ENCODE results near the gene SLC39A10.

Gene SLC39A10

DNA sequence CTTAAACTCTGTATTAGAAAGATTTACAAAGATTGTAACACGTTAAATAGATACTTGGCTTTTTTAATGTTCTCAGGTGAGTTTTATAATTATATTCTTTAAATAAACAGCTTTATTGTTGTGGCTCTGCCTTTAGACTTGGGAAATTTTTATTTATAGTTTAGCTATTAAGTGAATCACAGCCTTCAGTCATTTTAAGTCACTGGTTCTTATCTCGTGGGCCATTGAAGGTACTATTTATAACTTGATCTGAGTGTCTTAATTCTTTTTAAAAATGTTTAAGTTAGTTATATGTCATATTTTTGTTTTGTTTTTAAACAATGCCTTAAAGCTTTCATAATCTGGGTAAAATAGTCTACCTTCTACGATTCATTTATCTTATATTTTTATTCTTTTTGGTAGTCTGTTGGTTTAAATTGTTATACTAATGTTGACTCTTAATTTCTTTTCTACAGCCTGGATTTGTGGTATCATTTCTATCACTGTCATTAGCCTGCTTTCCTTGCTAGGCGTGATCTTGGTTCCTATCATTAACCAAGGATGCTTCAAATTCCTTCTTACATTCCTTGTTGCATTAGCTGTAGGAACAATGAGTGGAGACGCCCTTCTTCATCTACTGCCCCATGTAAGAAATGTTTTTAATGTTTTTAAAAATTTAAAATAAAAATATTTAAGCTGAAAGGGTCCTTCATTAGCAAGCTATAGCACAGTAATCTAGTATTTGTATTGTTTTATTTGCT lies 49.3 kb downstream of the SLC39A10 start:
- no peak overlapping the region for H3K4me3 ChIP-seq

DNA sequence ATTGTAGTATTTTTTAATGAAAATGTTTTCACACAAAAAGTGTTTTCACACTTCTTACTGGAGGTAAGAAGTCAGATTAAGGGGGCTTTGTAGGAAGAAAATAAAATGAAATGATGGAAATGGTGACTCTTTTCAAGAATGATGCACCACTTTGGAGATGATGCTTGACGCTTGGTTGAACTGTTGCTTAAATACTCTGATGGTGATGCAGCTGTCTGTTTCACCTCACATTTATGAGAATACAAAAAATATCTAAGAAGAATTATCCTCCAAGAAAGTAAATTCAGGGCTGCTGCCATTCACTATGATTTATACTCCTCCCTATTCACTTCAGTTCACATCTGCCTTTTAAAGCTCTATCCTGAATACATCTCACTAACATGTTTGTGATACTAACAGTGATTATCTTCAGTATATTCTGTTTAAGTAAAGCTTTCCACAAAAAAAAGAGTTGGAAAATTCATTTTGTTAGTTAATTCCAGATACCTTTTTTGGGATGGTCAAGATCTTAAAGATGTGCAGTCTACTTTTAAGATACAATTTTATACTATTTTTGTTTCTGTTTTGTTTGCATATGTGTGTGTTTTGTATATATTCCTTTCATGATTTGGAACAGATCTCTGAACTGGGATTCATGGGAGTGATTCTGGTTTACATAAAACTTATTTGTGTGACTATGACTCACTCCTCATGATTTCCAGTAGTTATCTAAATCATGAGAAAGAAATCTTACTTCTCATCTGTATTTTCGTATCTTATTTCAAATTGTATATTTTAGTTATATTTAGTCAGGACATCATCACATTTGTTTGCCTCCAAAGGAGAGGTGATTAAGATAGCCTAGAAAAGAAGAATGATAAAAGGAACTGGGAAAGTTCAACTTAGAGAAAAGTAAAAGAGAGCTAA lies 53.1 kb downstream of the SLC39A10 start:
- H3K4me3 ChIP-seq = no peak overlapping the region
- no peak overlapping the region for H3K27ac ChIP-seq

More for the DNA sequence above, 49.3 kb downstream of the SLC39A10 start:
- H3K27ac ChIP-seq = no peak overlapping the region

DNA sequence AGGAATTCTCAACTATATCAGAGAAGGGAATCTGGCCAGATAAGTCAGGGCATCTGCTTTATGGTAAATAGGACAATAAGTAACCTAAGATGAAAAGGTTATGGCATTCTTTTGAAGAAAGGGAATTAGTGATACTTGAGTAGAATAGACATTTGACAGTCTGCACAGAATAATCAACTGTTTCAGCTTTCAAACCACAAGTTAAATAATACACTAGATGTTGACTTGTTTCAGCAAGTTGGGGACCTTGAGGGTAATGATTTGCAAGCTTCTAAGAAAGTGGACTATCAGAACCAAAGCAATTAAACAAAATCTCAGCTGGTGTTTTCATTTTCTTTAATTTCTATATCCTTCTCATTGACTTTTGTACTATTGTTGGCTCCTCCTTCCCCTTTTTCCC lies 54.5 kb downstream of the SLC39A10 start:
- Histone ChIP-seq H3K4me3 (no peak overlapping the region), H3K27ac (no peak overlapping the region)

DNA sequence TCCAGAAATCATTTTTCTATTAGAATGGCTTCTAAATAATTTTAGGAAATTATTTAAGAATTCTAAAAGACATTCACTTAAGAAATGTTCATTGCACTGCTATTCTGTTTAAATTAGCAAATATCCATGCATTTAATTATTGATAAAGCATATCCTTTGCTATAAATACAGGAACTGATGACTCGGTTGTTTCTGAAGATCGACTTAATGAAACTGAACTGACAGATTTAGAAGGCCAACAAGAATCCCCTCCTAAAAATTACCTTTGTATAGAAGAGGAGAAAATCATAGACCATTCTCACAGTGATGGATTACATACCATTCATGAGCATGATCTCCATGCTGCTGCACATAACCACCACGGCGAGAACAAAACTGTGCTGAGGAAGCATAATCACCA lies 59.4 kb downstream of the SLC39A10 start:
- Histone ChIP-seq H3K27ac (no peak overlapping the region), H3K4me3 (no peak overlapping the region)

DNA sequence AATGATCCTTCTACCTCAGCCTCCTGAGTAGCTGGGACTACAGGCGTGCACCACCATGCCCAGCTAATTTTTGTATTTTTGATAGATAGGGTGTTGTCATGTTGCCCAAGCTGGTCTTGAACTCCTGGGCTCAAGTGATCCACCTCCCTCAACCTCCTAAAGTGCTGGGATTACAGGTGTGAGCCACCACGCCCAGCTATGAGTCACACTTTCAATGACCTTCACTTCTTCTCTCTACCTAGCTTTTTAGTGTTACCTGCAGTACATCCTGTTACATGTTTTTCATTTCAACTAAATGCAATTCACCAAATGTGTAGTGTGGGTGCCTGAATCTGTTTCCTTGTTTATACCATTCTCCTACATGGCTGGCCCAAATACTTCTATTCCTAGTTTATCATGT lies 64.0 kb downstream of the SLC39A10 start:
- no peak overlapping the region for H3K4me3 ChIP-seq
- no peak overlapping the region for H3K27ac ChIP-seq

DNA sequence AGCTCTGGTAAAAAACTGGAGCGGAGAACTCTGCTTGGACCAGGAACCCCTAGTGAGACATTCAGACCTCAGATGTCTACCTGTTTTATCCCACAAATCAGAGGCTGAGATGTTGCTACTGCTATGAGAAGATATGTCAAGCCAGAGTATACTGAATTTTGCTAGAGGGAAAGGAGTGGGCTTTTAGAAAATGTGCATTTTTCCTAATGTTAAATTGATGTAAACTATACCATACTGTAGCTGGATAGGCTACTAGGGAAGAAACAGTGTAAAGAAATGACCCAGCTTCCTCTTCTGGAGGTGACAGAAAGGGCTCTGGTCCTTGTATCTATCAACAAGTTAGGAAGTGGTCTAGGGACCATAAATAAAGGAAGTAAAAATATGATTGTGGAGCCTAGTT lies 65.0 kb downstream of the SLC39A10 start:
- H3K4me3 ChIP-seq = no peak overlapping the region
- no peak overlapping the region for H3K27ac ChIP-seq

DNA sequence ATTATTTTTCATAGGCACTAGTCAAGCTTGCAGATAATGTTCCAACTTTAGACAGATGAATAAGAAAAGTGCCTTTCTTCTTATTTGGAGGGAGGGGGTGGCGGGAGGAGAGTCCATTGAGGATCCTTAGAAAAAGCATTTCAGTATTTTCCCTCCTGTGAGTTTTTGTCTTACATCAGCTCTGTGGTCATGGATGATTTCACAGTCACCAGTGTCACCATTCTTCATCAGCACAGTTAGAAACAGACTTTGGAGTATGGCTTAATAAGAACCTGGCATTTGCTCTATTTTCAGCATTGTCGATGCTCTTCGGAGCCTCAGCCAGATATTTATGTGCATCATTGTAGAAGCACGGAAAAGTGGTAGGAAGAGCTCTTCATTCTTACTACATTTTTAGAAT lies 70.1 kb downstream of the SLC39A10 start:
- Histone ChIP-seq H3K27ac (no peak overlapping the region), H3K4me3 (no peak overlapping the region)

DNA sequence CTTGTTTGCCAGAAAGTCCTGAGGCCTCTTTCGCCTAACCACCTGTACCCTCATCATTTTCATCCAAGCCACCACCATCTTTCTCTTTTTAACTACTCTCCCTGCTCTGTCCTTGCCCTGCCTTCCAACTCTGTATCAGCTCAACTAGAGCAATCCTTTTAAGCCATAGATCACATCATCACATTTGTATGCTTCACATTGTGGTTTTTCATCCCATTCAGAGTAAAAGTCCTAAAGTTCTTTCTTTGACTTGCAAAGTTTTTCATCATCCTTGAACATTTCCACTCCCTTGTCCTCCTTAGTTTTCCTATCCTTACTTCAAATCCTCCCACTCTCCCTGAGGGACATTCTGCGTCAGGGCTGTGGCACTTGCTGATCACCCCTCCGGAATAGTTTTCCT lies 73.9 kb downstream of the SLC39A10 start:
- H3K4me3 ChIP-seq = no peak overlapping the region
- H3K27ac ChIP-seq = no peak overlapping the region

DNA sequence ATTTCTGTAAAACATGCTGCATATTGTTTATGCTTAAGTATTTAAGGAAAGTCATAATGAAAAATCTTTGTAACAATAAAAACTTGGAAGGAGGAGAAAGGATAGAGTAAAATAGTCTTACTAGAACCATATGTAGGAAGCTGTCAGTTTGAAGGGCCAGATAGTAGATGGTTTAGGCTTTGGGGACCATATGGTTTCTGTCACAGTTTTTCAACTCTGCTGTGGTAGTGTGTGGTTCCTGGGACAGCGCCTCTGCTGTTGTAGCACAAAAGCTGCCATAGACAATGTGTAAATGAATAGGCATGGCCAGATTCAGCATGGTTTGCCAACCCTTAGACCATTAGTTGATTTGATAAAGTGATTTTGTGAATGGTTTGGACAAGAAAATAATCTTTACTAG lies 75.5 kb downstream of the SLC39A10 start:
- H3K27ac ChIP-seq = no peak overlapping the region
- H3K4me3 ChIP-seq = no peak overlapping the region

DNA sequence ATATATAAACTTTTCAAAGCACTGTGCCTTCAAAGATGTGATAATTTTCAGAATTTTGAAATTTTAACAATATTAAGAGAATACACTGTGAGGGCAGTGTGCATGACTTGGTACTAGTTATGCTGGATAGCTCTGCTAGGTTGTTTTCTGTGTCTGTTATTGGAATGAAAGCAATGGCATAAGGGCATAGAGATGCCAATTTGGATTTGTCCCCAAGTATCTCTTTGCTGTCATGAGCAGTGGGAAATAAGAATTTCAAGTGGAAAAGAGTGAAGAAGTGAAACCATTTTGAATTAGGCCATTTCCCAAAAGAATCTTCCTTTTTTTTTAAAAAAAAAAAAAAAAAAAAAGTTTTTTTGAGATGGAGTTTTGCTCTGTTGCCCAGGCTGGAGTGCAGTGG lies 76.8 kb downstream of the SLC39A10 start:
- H3K27ac ChIP-seq = no peak overlapping the region
- H3K4me3 ChIP-seq = no peak overlapping the region

DNA sequence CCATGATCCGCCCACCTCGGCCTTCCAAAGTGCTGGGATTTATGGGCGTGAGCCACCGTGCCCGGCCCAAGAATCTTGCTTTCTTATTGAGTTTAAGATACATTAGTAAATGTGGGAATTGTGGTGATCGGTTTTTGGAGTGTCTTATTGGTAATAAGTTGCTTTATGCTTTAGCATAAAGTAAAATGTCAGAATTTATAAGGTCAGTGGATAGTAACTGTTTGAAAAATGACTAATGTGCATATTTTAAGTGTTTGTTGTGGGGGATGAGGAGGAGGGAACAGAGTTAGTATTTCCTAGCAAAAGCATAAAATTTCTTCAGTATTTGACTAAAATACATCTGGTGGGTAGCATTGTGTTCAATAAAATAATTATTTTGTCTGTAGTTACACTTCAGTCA lies 77.4 kb downstream of the SLC39A10 start:
- no peak overlapping the region for H3K4me3 ChIP-seq
- no peak overlapping the region for H3K27ac ChIP-seq

DNA sequence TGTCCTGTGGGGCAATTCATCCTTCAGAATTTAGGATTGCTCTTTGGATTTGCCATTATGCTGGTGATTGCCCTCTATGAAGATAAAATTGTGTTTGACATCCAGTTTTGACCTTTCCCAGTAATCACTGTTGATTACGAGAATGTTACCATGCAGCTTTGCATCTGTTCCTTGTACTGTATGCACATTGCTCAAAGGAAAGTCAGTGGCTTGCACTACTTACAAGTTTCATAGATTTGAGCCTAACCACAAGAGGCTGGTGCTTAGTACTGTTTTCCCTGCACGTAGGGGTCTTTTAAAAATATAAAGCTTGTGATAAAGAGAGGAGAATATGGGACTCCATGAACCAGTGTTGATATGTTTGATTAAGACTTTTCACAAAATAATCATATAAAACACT lies 77.9 kb downstream of the SLC39A10 start:
- H3K4me3 ChIP-seq = no peak overlapping the region
- no peak overlapping the region for H3K27ac ChIP-seq

DNA sequence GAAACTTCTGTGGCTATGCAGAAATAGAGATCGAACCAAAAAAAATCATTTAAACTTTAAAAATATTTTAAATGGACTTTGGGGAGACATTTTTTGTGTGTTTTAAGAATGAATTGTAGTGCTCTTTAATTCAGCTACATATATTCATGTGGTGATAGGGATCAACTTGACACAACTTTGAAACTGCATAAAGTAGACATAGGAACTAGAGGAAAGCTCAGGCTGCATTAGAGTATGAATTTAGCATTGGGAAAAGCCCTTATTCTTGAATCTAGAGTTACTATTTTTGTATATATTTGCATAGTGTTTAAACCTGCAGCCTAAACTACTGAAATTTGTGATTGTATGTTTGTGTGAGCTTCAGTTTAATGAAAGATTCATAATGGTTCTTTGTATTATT lies 78.3 kb downstream of the SLC39A10 start:
- Histone ChIP-seq H3K27ac (no peak overlapping the region), H3K4me3 (no peak overlapping the region)

DNA sequence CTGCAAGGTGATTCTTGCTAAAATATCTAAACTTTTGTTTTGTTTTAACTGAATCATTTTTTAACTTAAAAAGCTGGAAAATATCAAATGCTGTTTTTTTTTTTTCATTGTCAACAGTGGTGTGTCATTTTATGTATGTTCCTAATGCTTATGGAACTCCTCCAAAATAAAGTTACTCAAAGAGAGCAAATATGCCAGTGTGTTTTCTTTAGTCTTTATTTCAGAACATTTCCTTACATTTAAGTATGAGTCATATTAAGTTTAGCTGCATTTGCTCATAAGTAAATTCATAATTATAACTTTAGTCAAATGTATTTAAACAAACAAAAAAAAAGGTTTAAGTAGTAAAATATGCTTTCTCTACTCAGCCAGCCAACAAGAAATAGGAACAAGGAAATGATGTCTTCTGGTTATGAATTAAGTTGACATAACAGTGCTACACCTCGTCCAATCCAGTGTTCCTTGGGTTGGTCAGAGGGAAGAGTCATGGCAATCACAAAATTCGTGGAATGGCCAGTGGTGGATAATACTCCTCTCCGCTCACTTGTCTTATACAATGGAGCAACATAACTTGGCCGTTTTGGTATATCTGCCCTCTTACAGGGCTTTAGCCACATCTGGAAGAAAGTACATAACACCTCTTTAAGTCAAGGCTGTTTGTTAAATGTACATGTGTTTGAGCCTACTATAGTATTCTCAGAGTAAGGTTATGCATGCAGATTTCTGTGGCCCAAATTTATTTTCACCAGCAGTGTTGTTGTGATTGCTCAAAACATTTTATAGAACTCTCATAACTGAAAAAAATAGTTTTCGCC lies 80.7 kb downstream of the SLC39A10 start:
- no peak overlapping the region for H3K4me3 ChIP-seq
- H3K27ac ChIP-seq = no peak overlapping the region

DNA sequence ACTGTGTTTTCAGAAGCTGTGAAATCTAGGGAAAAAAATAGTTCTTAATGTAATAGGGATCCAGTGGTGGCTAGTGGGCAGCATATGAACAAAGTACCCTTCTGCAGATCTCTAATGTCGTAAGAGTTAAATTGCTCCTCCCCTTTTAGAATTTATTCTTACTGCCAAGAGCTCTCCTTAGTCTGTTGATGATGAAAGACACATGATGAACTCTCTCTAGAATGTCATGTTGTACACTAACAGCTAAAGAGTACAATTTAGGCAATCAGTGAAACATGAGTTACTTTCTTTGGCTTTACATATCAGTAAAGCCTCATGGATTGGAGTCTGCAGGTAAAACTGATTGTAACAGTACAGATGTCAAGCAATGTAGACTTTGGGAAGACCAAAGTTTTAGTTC lies 84.2 kb downstream of the SLC39A10 start:
- no peak overlapping the region for H3K4me3 ChIP-seq

DNA sequence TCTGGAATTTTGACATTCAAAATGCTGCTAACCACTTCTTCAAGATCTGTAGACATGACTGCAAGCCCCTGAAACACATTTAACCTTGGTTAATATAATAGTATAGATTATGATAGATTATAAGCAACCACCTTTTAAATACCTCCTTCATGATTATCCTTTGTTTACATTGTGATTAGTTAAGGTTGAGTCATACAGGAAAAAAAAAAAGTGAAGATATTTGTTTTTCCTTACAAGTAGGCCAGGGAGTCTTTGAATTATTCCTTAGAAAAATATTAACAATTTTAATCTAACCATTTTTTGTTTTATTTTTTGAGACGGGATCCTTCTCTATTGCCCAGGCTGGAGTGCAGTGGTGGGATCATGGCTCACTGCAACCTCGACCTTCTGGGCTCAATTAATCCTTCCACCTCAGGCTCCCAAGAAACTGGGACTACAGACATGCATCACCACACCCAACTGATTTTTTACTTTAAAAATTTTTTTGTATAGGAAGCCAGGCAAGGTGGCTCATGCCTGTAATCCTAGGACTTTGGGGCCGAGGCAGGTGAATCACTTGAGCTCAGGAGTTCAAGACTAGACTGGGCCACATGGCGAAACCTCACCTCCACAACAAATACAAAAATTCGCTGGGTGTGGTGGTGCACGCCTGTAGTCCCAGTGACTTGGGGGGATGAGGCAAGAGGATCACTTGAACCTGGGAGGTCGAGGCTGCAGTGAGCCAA lies 99.4 kb downstream of the SLC39A10 start:
- H3K27ac ChIP-seq = no peak overlapping the region
- H3K4me3 ChIP-seq = no peak overlapping the region

More for the DNA sequence above, 84.2 kb downstream of the SLC39A10 start:
- H3K27ac ChIP-seq = no peak overlapping the region

DNA sequence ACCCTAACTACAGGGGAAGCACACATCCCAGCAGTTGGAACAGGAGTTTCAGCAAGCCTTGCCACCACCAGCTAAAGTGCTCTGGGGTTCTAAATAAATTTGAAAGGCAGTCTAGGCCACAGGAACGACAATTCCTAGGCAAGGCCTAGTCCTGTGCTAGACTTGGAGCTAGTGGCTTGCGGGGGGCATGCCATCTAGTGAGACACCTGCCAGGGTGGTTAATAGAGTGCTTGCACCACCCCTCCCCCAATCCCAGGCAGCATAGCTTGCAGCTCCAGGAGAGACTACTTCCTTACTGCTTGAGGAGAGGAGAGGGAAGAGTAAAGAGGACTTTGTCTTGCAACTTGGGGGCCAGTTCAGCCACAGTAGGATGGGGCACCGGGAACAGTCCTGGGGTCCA lies 101.8 kb downstream of the SLC39A10 start:
- H3K27ac ChIP-seq = no peak overlapping the region
- H3K4me3 ChIP-seq = no peak overlapping the region

DNA sequence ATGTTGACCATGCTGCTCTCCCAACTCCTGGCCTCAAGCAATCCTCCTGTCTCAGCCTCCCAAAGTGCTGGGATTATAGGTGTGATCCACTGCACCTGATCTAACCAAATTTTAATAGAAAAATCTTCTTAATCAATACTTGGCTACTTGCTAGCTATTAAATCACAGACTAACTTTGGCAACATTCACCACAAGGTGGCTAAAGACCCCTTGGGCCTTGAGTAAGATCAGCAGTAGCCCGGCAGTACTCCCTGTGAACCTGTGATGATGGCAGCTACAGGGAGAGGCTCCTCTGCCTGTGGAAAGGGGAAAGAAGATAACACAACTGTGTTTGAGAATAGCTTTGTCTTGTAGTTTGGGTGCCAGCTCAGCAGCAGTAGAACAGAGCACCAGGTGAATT lies 102.9 kb downstream of the SLC39A10 start:
- H3K4me3 ChIP-seq = no peak overlapping the region
- H3K27ac ChIP-seq = no peak overlapping the region

DNA sequence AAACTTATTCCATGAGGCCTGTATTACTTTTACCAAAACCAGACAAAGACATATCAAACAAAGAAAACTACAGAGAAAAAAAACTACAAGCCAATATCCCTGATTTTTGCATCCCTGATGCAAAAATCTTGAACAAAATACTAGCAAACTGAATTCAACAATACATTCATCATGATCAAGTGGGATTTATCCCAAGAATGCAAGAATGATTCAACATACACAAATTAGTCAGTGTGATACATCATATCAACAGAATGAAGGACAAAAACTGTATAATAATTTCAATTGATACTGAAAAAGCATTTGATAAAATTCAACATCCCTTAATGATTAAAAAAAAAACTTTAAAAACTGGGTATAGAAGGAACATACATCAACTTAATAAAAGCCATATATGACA lies 106.8 kb downstream of the SLC39A10 start:
- Histone ChIP-seq H3K27ac (no peak overlapping the region), H3K4me3 (no peak overlapping the region)

DNA sequence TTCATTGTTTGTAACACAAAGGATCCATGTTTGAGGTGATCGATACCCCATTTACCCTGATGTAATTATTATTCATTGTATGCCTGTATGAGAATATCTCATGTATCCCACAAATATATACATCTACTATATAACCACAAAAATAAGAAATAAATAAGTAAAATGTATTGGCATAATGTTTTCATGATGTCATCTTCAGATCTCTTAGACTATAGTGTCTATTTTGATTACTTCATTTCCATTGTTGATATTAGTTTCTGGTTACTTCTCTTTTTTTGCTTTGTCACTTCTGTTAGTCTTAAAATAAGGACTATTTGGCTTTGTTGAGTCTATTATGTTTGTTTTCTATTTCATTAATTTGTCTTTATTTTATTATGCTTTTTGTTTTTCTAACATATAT lies 109.7 kb downstream of the SLC39A10 start:
- no peak overlapping the region for H3K27ac ChIP-seq
- no peak overlapping the region for H3K4me3 ChIP-seq

Data from skin epidermis (tissue), 12 donors.